Karpas-422 (cell line): ENCODE data around the gene LGALS7. TPM values are rescaled to one million over a fixed set of nuclear protein-coding genes. Genes with fewer than 3 reads are reported as not detected.

Experiments used
- DNase-seq: peaks from one replicate; pipeline ENCODE4 v3.0.0-alpha.2; 2015
- H2AFZ ChIP-seq: fragments of 200-600 bp; sonication (generic); 2 replicates; pipeline ENCODE4 v1.6.1; 2014; ENCODE audit warnings: antibody characterized with exemption, low read length, mixed read lengths
- H3K27ac ChIP-seq: fragments of 200-600 bp; sonication (generic); 2 replicates; pipeline ENCODE4 v1.5.1; 2014; ENCODE audit warnings: mild to moderate bottlenecking, low read length, moderate library complexity
- H3K27me3 ChIP-seq: fragments of 200-600 bp; sonication (generic); 2 replicates; pipeline ENCODE4 v1.6.1; 2014; ENCODE audit warnings: low read length, mixed read lengths
- H3K36me3 ChIP-seq: fragments of 200-600 bp; sonication (generic); 2 replicates; pipeline ENCODE4 v1.6.1; 2014; ENCODE audit warnings: low read length, mixed read lengths; ENCODE audit not compliant: insufficient read depth
- H3K4me1 ChIP-seq: fragments of 200-600 bp; sonication (generic); 2 replicates; pipeline ENCODE4 v1.6.1; 2014; ENCODE audit warnings: mild to moderate bottlenecking, low read length, mixed read lengths
- H3K4me2 ChIP-seq: fragments of 200-600 bp; sonication (generic); 2 replicates; pipeline ENCODE4 v1.6.1; 2014; ENCODE audit warnings: low read length, low read depth, mild to moderate bottlenecking; ENCODE audit not compliant: poor library complexity, severe bottlenecking
- H3K4me3 ChIP-seq: fragments of 200-600 bp; sonication (generic); 2 replicates; pipeline ENCODE4 v1.5.1; 2014; ENCODE audit warnings: mild to moderate bottlenecking, antibody characterized with exemption, low read length, mixed read lengths
- H3K79me2 ChIP-seq: fragments of 200-600 bp; sonication (generic); 2 replicates; pipeline ENCODE4 v1.6.1; 2014; ENCODE audit warnings: mild to moderate bottlenecking, low read length, mixed read lengths
- H3K9ac ChIP-seq: fragments of 200-600 bp; sonication (generic); 2 replicates; pipeline ENCODE4 v1.6.0; 2014; ENCODE audit warnings: low read length
- H3K9me2 ChIP-seq: fragments of 200-600 bp; sonication (generic), shearing (Covaris generic); replicated peaks from 2 replicates; pipeline ENCODE4 v1.6.0; 2014; ENCODE audit warnings: mild to moderate bottlenecking, low read length, moderate library complexity; ENCODE audit not compliant: insufficient read depth
- H3K9me3 ChIP-seq: fragments of 300-700, 200-600 bp; sonication (generic); 2 replicates; pipeline ENCODE4 v1.6.1; 2014; ENCODE audit warnings: low read length, mixed read lengths
- H4K20me1 ChIP-seq: fragments of 200-600 bp; sonication (generic); 2 replicates; pipeline ENCODE4 v1.6.1; 2014; ENCODE audit warnings: mild to moderate bottlenecking, antibody characterized with exemption, low read length, low read depth; ENCODE audit not compliant: insufficient read depth
- small RNA-seq: library from RNA; depleted of rRNA; stranded (forward); fragments of <200 nt; gene quantifications from one replicate; pipeline ENCODE3, GENCODE V24; 2014
- total RNA-seq: library from RNA; depleted of rRNA; stranded (reverse); fragments of >200 nt; shearing (Covaris generic); gene quantifications from 2 replicates; pipeline ENCODE4 v1.2.3, GENCODE V29; 2014; ENCODE audit warnings: low replicate concordance; rRNA removed

LGALS7 gene
- total RNA-seq, 1 experiment from 2014 or later: not detected

DNA sequence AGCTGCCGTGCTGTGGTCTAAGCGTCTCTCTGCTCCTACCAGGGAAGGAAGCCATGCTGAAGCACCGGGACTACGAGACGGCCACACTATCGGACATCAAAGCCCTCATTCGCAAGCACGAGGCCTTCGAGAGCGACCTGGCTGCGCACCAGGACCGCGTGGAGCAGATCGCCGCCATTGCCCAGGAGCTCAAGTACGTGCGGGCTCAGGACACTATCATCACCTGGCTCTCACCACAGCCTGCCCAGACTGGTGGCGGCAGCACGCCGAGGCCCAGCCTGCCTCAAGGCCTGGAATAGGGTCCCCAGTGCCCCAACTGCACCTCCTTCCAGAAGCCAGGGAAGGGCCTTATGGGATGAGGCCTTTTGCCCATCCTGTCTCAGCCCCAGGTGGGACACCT lies 51.8 kb downstream of the LGALS7 start:
- DNase-seq: no peak
- H3K9me2 ChIP-seq: no peaks in the 10 kb centered on the region
- no peaks in the 10 kb centered on the region for H3K79me2 ChIP-seq
- H3K4me1 ChIP-seq: no peaks in the 10 kb centered on the region
- no peaks in the 10 kb centered on the region; the same call in 1 of the 2 replicates for H3K36me3 ChIP-seq
- no peak overlapping the region for H2AFZ ChIP-seq
- H3K4me3 ChIP-seq: no peak overlapping the region
- H4K20me1 ChIP-seq: no peaks in the 10 kb centered on the region; the same call in 1 of the 2 replicates
- no peaks in the 10 kb centered on the region for H3K27me3 ChIP-seq
- no peaks in the 10 kb centered on the region for H3K9me3 ChIP-seq
- H3K4me2 ChIP-seq: no peak overlapping the region
- no peak overlapping the region for H3K9ac ChIP-seq
- H3K27ac ChIP-seq: no peak overlapping the region

Small RNA genes lying within 50 kb of the gene (small RNA-seq; reads per million reads assigned to genes)
- 0.24 reads per million for gene RNU6-140P

Other genes starting within 250 kb of the LGALS7 start
- 262 and 352 TPM in 2 replicates for gene MAP4K1, start 155.6 kb downstream of the LGALS7 start, total RNA-seq
- gene EIF3K, start 154.3 kb downstream of the LGALS7 start, total RNA-seq: 474 and 745 TPM in 2 replicates
- gene ACTN4, start 125.9 kb downstream of the LGALS7 start, total RNA-seq: 54.6 and 106 TPM in 2 replicates
- gene CAPN12, start 29.0 kb downstream of the LGALS7 start, total RNA-seq: 0.40 TPM in 1 of 2 replicates, not detected in the other
- not detected in 2 replicates for gene LGALS7B, start 15.7 kb upstream of the LGALS7 start, total RNA-seq
- gene LGALS4, start 39.4 kb upstream of the LGALS7 start, total RNA-seq: 0.52 and 1.4 TPM in 2 replicates
- 150 and 162 TPM in 2 replicates for gene ECH1, start 58.3 kb upstream of the LGALS7 start, total RNA-seq
- gene HNRNPL, start 76.5 kb upstream of the LGALS7 start, total RNA-seq: 212 and 217 TPM in 2 replicates
- 69.3 and 77.5 TPM in 2 replicates for gene RINL, start 104.8 kb upstream of the LGALS7 start, total RNA-seq
- 19.5 and 24.7 TPM in 2 replicates for gene SIRT2, start 126.1 kb upstream of the LGALS7 start, total RNA-seq
- gene NFKBIB, start 126.5 kb upstream of the LGALS7 start, total RNA-seq: 13.5 and 18.7 TPM in 2 replicates
- gene CCER2, start 138.7 kb upstream of the LGALS7 start, total RNA-seq: 3.1 TPM in 1 of 2 replicates, not detected in the other
- 16.8 and 38.2 TPM in 2 replicates for gene SARS2, start 157.2 kb upstream of the LGALS7 start, total RNA-seq
- 46.7 and 71.2 TPM in 2 replicates for gene MRPS12, start 157.4 kb upstream of the LGALS7 start, total RNA-seq
- gene FBXO17, start 202.2 kb upstream of the LGALS7 start, total RNA-seq: not detected in 2 replicates